Panc1 (cell line): ENCODE data around the gene ORC6. TPM values are rescaled to one million over a fixed set of nuclear protein-coding genes. Genes with fewer than 3 reads are reported as not detected.

Source experiments
- ATAC-seq: fragments of 200-7000 bp; cut with Tn5 transposase; 2 replicates; pipeline ENCODE4 v1.9.1; 2020; ENCODE audit warnings: mild to moderate bottlenecking, moderate library complexity
- BruUV-seq: library from RNA; stranded (reverse); fragments of 400-500 nt; replicated peaks from 2 replicates; lab custom pipeline; 2021; lab: Mats Ljungman, UMichigan
- CTCF ChIA-PET: fragments of 300-600 bp; sonication (Branson Sonifier 250); formaldehyde crosslinking; loops from one replicate; lab custom pipeline; 2022; ENCODE audit warnings: antibody characterized with exemption; lab: Charles Lee
- POLR2A ChIA-PET: fragments of 300-600 bp; sonication (Branson Sonifier 250); formaldehyde crosslinking; loops from one replicate; lab custom pipeline; 2022; ENCODE audit warnings: antibody characterized with exemption; lab: Charles Lee
- DNase-seq: peaks from one replicate; pipeline ENCODE4 v3.0.0-alpha.2; 2010; ENCODE audit warnings: low read depth, low spot score
- H3K27ac ChIP-seq: 2 replicates; pipeline ENCODE4 v1.5.1; 2011; ENCODE audit warnings: mild to moderate bottlenecking, low read length, inconsistent platforms
- H3K27me3 ChIP-seq: fragments of 200-500 bp; sonication (Bioruptor generic); 2 replicates; pipeline ENCODE4 v1.6.0; 2014; ENCODE audit warnings: low read length, inconsistent platforms; ENCODE audit not compliant: control insufficient read depth, insufficient read depth
- H3K36me3 ChIP-seq: fragments of 200-500 bp; sonication (Bioruptor generic); 2 replicates; pipeline ENCODE4 v1.5.1; 2014; ENCODE audit warnings: inconsistent platforms, mild to moderate bottlenecking, low read length, moderate library complexity; ENCODE audit not compliant: control insufficient read depth, insufficient read depth
- H3K4me1 ChIP-seq: 2 replicates; pipeline ENCODE4 v1.5.1; 2011; ENCODE audit warnings: inconsistent platforms, mild to moderate bottlenecking, low read length, moderate library complexity; ENCODE audit not compliant: control insufficient read depth, insufficient read depth
- H3K4me3 ChIP-seq, 2 experiments: 2 replicates each; pipeline ENCODE4 v1.5.1; 2011 to 2012; ENCODE audit warnings: low read depth in 2 of 2, low read length in 2 of 2, mild to moderate bottlenecking in 2 of 2, inconsistent platforms in 1 of 2, moderate library complexity in 1 of 2
- H3K9me3 ChIP-seq: fragments of 200-500 bp; sonication (Bioruptor generic); 2 replicates; pipeline ENCODE4 v1.5.1; 2014; ENCODE audit warnings: low read depth, mild to moderate bottlenecking, inconsistent platforms, low read length, moderate library complexity; ENCODE audit not compliant: control insufficient read depth, insufficient read depth
- POLR2AphosphoS5 ChIP-seq: IDR thresholded peaks from 2 replicates; pipeline ENCODE4 v1.6.1; 2012; ENCODE audit warnings: mild to moderate bottlenecking, low read depth, low read length, moderate library complexity
- SIN3A ChIP-seq: IDR thresholded peaks from 2 replicates; pipeline ENCODE4 v1.6.1; 2012; ENCODE audit warnings: low read depth, mild to moderate bottlenecking, low read length, moderate library complexity, borderline replicate concordance; ENCODE audit not compliant: insufficient read depth
- TCF7L2 ChIP-seq: IDR thresholded peaks from 2 replicates; pipeline ENCODE4 v1.6.1; 2011; ENCODE audit warnings: mild to moderate bottlenecking, low read depth, low read length, inconsistent platforms
- in situ Hi-C: cut with HindIII; loops from 2 replicates; pipeline ENCODE4 v1.10.0; 2016; ENCODE audit warnings: low sequenced_read_pairs, low pct_unique_long_range_greater_than_20kb
- intact Hi-C: fragments of 100-400 bp; cut with micrococcal nuclease; formaldehyde crosslinking; loops from one replicate; pipeline ENCODE4 v1.10.0; 2022; ENCODE audit not compliant: unreplicated experiment
- total RNA-seq: library from RNA; stranded (reverse); gene quantifications from one replicate; pipeline ENCODE4 v1.2.1, GENCODE V29; 2021; ENCODE audit not compliant: unreplicated experiment
- TF ChIP-seq, protein P1 (sequence below): fragments of 450-650 bp; IDR thresholded peaks from 2 replicates; pipeline ENCODE4 v1.5.1; 2017; ENCODE audit warnings: mild to moderate bottlenecking
- TF ChIP-seq, protein P2 (sequence below), 2 experiments: IDR thresholded peaks; 2 replicates each; pipeline ENCODE4 v1.6.1; 2011 to 2012; ENCODE audit warnings: low read depth in 2 of 2, control low read depth in 1 of 2, low read length in 1 of 2, mild to moderate bottlenecking in 1 of 2, moderate library complexity in 1 of 2; ENCODE audit not compliant: insufficient read depth in 1 of 2

The ORC6 gene
- total RNA-seq, 1 experiment from 2014 or later: 33.5 TPM

DNA sequence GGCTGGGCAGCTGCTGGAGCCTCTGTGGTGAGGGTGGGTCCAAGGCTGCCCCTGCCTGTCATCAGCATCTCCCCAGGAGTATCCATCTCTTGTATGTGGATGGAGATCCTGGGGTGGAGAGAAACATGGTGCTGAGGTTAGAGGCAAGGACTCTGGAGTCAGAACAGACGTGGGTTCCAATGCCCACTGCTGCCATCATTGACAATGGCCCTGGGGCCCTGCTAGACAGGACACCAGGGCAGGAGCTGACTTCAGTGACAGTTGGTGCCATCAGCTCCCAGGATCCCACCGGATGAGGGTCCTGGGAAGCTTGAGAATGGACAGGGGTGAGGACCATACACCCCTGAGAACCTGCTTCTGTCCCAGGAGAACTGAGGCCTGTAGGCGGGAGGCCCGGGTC, 43.1 kb downstream of the ORC6 start:
- H3K36me3 ChIP-seq: no peaks in the 10 kb centered on the region
- in situ Hi-C loops (no loop called here), intact Hi-C loops (no loop called here)
- BruUV-seq: no TSS peak
- no peaks in the 10 kb centered on the region for H3K27me3 ChIP-seq
- ChIA-PET CTCF (no interaction called here), POLR2A (no interaction called here)
- H3K4me3 ChIP-seq: no peak overlapping the region
- H3K4me1 ChIP-seq: no peaks in the 10 kb centered on the region
- H3K9me3 ChIP-seq: no peaks in the 10 kb centered on the region
- ATAC-seq: no peak
- no peak for DNase-seq
- no peak overlapping the region for H3K27ac ChIP-seq
- no peak for TF ChIP-seq SIN3A

DNA sequence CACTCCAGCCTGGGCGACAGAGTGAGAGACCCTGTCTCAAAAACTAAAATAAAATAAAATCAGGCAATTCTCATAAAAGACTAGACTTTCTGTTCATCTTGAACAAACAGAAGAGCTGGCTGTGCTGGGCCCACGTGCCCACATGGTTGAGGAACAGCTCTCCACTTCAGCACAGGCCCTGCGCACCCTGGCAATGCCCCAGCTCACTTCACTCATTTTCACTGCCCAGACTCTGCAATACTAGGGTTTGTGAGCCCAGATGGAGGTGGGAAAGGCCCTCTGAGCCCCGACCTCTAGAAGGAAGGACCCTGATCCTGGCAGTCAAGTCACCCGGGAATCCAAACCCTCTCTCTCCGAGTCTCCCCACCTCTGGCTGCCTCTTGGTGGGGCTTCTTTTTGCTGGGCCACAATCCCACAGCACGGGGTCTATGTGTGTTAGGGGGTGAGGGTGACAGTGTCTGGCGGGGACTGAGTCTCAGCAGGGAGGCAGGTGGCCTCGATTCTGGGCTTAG, 43.9 kb downstream of the ORC6 start:
- in situ Hi-C loops: no loop called here
- no peaks in the 10 kb centered on the region for H3K4me1 ChIP-seq
- intact Hi-C loops: no loop called here
- H3K4me3 ChIP-seq: no peak overlapping the region
- H3K27me3 ChIP-seq: no peaks in the 10 kb centered on the region
- H3K27ac ChIP-seq: no peak overlapping the region
- DNase-seq (no peak), ATAC-seq (no peak)
- H3K9me3 ChIP-seq: no peaks in the 10 kb centered on the region
- no peaks in the 10 kb centered on the region for H3K36me3 ChIP-seq
- TF ChIP-seq SIN3A (no peak), POLR2AphosphoS5 (no peak)
- POLR2A ChIA-PET: no interaction called here
- BruUV-seq: no TSS peak
- CTCF ChIA-PET: no interaction called here

DNA sequence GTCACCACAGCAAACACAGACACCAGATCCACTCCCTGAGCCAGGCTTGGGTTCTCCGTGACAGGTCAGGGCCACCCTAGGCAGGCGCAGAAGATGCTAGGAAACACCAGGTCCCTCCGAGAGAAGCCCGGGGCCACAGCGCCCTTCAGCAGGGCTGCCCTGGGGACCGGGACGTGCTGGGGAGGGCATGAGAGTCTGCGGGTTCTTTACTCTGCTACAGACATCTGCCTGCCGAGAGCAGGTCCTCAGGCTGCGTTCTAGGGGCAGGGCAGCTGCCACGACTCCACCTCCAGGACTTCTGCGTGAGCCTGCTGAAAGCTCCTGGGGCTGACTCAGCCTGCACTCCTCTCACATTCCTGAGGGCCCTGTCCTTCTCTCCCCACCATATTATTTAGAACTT, 47.2 kb downstream of the ORC6 start:
- Histone ChIP-seq H3K27me3 (no peaks in the 10 kb centered on the region), H3K27ac (no peak overlapping the region), H3K36me3 (no peaks in the 10 kb centered on the region), H3K4me1 (no peaks in the 10 kb centered on the region), H3K9me3 (no peaks in the 10 kb centered on the region), H3K4me3 (no peak overlapping the region)
- CTCF ChIA-PET: no interaction called here
- TF ChIP-seq, protein P1, sequence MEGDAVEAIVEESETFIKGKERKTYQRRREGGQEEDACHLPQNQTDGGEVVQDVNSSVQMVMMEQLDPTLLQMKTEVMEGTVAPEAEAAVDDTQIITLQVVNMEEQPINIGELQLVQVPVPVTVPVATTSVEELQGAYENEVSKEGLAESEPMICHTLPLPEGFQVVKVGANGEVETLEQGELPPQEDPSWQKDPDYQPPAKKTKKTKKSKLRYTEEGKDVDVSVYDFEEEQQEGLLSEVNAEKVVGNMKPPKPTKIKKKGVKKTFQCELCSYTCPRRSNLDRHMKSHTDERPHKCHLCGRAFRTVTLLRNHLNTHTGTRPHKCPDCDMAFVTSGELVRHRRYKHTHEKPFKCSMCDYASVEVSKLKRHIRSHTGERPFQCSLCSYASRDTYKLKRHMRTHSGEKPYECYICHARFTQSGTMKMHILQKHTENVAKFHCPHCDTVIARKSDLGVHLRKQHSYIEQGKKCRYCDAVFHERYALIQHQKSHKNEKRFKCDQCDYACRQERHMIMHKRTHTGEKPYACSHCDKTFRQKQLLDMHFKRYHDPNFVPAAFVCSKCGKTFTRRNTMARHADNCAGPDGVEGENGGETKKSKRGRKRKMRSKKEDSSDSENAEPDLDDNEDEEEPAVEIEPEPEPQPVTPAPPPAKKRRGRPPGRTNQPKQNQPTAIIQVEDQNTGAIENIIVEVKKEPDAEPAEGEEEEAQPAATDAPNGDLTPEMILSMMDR: no peak
- TF ChIP-seq, protein P2, sequence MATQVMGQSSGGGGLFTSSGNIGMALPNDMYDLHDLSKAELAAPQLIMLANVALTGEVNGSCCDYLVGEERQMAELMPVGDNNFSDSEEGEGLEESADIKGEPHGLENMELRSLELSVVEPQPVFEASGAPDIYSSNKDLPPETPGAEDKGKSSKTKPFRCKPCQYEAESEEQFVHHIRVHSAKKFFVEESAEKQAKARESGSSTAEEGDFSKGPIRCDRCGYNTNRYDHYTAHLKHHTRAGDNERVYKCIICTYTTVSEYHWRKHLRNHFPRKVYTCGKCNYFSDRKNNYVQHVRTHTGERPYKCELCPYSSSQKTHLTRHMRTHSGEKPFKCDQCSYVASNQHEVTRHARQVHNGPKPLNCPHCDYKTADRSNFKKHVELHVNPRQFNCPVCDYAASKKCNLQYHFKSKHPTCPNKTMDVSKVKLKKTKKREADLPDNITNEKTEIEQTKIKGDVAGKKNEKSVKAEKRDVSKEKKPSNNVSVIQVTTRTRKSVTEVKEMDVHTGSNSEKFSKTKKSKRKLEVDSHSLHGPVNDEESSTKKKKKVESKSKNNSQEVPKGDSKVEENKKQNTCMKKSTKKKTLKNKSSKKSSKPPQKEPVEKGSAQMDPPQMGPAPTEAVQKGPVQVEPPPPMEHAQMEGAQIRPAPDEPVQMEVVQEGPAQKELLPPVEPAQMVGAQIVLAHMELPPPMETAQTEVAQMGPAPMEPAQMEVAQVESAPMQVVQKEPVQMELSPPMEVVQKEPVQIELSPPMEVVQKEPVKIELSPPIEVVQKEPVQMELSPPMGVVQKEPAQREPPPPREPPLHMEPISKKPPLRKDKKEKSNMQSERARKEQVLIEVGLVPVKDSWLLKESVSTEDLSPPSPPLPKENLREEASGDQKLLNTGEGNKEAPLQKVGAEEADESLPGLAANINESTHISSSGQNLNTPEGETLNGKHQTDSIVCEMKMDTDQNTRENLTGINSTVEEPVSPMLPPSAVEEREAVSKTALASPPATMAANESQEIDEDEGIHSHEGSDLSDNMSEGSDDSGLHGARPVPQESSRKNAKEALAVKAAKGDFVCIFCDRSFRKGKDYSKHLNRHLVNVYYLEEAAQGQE (IDR thresholded peaks at IDR 0.05; ENCODE audit: insufficient read depth in 1 of 2, low read depth in 2 of 2, low read length in 1 of 2): no peak
- TF ChIP-seq SIN3A: no peak
- TF ChIP-seq TCF7L2: no peak
- no peak for TF ChIP-seq POLR2AphosphoS5
- in situ Hi-C loops (no loop called here), intact Hi-C loops (no loop called here)
- ATAC-seq: no peak
- no peak for DNase-seq
- BruUV-seq: no TSS peak
- POLR2A ChIA-PET: no interaction called here
